Uterus (tissue), 2 donors: ENCODE data around the gene MMP20.

Experiments used
- POLR2A ChIP-seq, 2 donors: fragments of 450-650 bp; IDR thresholded peaks; one replicate each; pipeline ENCODE4 v1.6.1; 2016; ENCODE audit warnings: antibody characterized with exemption in 2 of 2, mild to moderate bottlenecking in 1 of 2, moderate library complexity in 1 of 2
- TF ChIP-seq, protein P1 (sequence below), 4 experiments: fragments of 200-600 bp in 2 of 4; fragments of 450-650 bp in 2 of 4; sonication (generic) in 2 of 4; IDR thresholded peaks; one replicate each; pipeline ENCODE4 v1.5.1; 2016 to 2019; ENCODE audit warnings: antibody characterized with exemption in 4 of 4, mild to moderate bottlenecking in 2 of 4, moderate library complexity in 1 of 4

DNA sequence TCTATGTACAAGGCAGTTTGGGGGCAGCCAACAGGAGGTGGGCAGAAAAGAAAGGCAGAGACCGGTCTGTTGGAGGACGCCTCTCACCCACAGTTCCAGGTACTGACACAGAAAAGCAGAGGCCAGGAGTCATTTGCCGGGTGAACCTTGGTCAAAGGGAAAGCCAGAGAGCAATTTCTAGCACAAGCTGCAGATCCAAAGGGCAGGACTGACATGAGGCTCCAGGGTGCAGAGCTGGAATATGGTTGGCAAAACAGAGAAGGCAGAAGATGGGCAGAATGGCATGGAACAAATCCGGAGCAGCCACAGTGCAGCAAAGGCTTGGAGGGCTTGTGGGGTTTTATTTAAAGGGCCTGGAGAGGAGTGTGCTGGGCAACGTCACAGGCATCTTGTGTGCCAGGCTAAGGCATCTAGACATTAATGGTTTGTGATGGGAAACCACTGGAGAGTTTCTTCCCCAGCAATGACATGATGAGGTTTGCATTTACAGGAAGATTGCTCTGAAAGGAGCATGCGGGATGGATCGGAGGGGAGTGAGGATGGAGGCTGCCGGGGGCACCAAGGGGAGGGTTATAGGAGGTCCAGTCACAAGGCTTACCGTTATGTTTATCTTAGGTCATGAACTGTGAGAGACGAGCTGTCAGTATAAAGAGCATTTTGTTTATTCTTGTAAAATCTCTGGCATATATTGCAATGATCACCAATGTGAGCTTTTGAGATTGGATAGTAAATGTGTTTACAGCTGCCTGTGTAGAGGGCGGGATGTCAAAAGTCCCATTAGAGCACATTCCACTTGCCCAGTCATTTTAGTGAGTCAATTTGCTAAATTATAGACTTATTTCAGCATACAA lies 5.7 kb upstream of the MMP20 start:
- TF ChIP-seq, protein P1, sequence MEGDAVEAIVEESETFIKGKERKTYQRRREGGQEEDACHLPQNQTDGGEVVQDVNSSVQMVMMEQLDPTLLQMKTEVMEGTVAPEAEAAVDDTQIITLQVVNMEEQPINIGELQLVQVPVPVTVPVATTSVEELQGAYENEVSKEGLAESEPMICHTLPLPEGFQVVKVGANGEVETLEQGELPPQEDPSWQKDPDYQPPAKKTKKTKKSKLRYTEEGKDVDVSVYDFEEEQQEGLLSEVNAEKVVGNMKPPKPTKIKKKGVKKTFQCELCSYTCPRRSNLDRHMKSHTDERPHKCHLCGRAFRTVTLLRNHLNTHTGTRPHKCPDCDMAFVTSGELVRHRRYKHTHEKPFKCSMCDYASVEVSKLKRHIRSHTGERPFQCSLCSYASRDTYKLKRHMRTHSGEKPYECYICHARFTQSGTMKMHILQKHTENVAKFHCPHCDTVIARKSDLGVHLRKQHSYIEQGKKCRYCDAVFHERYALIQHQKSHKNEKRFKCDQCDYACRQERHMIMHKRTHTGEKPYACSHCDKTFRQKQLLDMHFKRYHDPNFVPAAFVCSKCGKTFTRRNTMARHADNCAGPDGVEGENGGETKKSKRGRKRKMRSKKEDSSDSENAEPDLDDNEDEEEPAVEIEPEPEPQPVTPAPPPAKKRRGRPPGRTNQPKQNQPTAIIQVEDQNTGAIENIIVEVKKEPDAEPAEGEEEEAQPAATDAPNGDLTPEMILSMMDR (IDR thresholded peaks at IDR 0.05) = no peak
- TF ChIP-seq POLR2A (IDR thresholded peaks at IDR 0.05) = no peak
